ENCODE results near the gene FOS.

- TF ChIP-seq CTCF (IDR thresholded peaks at IDR 0.05) (no peak), EZH2 (IDR thresholded peaks at IDR 0.05) (no peak), EZH2phosphoT487 (IDR thresholded peaks at IDR 0.05) (no peak)
These were observed at the start of gene FOS for GRCh38 chr14:75278422-75279152.

Data from neural progenitor cell (in vitro differentiated cells).